ENCODE data around the gene ACTMAP. TPM values are rescaled to one million over a fixed set of nuclear protein-coding genes. Genes with fewer than 3 reads are reported as not detected.
A peak's percentile ranks its signal among the peaks of the same experiment; 100 is the strongest.

ACTMAP gene
- total and polyA plus RNA-seq, 2 of the 13 experiments (the other 11 are each of a cell fraction or from before 2014, with no cell fraction given) = 2.2 to 7.9 TPM

GRCh38 chr19:40759352-40759751, 9.1 kb upstream of the ACTMAP start:
- in situ Hi-C loops (cut with HindIII; ENCODE audit: extremely low pct_ligation_motif_present, low pct_unique_long_range_greater_than_20kb) (no loop called here), intact Hi-C loops (cut with micrococcal nuclease; ENCODE audit: unreplicated experiment) (no loop called here)
- no peak for FAIRE-seq
- ChIA-PET POLR2A (interaction anchor here (1.7 kb wide), 1 partner anchor 39 kb away, joined by 4 read pairs; no protein-coding TSS in a partner anchor), CTCF (ENCODE audit: low intra/inter-chr PET ratio, low total read pairs) (no interaction called here)
- Histone ChIP-seq H3K4me2 (ENCODE audit: low read depth, low read length) (no peak overlapping the region), H2AFZ (ENCODE audit: low read length) (no peak overlapping the region), H3K4me1 (ENCODE audit: insufficient read depth, low read length) (peaks cover 30% of the 10 kb centered on the region), H3K79me2 (ENCODE audit: insufficient read depth, low read length) (peaks cover 36% of the 10 kb centered on the region), H3K4me3 (replicated peaks in 1 of 3; ENCODE audit: insufficient read depth in 1 of 3, low read depth in 2 of 3, low read length in 3 of 3) (no peak overlapping the region), H3K27ac (ENCODE audit: extremely low read length, insufficient read depth, low read length) (no peak overlapping the region), H4K20me1 (ENCODE audit: insufficient read depth, low read length) (peaks cover 31% of the 10 kb centered on the region), H3K9ac (ENCODE audit: insufficient read depth, low read depth, low read length) (no peak overlapping the region), H3K9me3 (ENCODE audit: low read length) (no peaks in the 10 kb centered on the region), H3K27me3 (ENCODE audit: control insufficient read depth in 1 of 2, insufficient read depth in 2 of 2, low read length in 2 of 2) (no peaks in the 10 kb centered on the region), H3K36me3 (replicated peaks in 1 of 2; ENCODE audit: control insufficient read depth in 1 of 2, insufficient read depth in 2 of 2, low read length in 2 of 2) (peaks cover 40 to 82% of the 10 kb centered on the region in 2 experiments)
- TF ChIP-seq ZNF260 (CRISPR knock-in tag; IDR thresholded peaks at IDR 0.05; ENCODE audit: borderline replicate concordance, low read depth) (no peak), PLRG1 (conservative IDR thresholded peaks at IDR 0.05) (no peak), AGO2 (optimal IDR thresholded peaks at IDR 0.05; ENCODE audit: low read depth, low read length) (peak; percentile 54), RBFOX2 (IDR thresholded peaks at IDR 0.05; ENCODE audit: low read depth, low read length) (peak; percentile 47)
- 96% methylated on average over 10 of the region's 13 CpGs for WGBS (ENCODE audit: low lambda C conversion rate)
- DNase-seq (ENCODE audit: low spot score) = no peak
- BruUV-seq (replicated peaks) = no TSS peak
- ATAC-seq = no peak

GRCh38 chr19:40758491-40758890, 8.2 kb upstream of the ACTMAP start:
- Histone ChIP-seq H2AFZ (ENCODE audit: low read length) (no peak overlapping the region), H3K9ac (ENCODE audit: insufficient read depth, low read depth, low read length) (no peak overlapping the region), H4K20me1 (ENCODE audit: insufficient read depth, low read length) (peaks cover 35% of the 10 kb centered on the region), H3K4me2 (ENCODE audit: low read depth, low read length) (no peak overlapping the region), H3K9me3 (ENCODE audit: low read length) (no peaks in the 10 kb centered on the region), H3K36me3 (replicated peaks in 1 of 2; ENCODE audit: control insufficient read depth in 1 of 2, insufficient read depth in 2 of 2, low read length in 2 of 2) (peaks cover 34 to 74% of the 10 kb centered on the region in 2 experiments), H3K4me3 (replicated peaks in 1 of 3; ENCODE audit: insufficient read depth in 1 of 3, low read depth in 2 of 3, low read length in 3 of 3) (no peak overlapping the region), H3K27me3 (ENCODE audit: control insufficient read depth in 1 of 2, insufficient read depth in 2 of 2, low read length in 2 of 2) (no peaks in the 10 kb centered on the region), H3K4me1 (ENCODE audit: insufficient read depth, low read length) (peaks cover 38% of the 10 kb centered on the region), H3K79me2 (ENCODE audit: insufficient read depth, low read length) (peaks cover 40% of the 10 kb centered on the region), H3K27ac (ENCODE audit: extremely low read length, insufficient read depth, low read length) (no peak overlapping the region)
- ChIA-PET POLR2A (interaction anchor here (1.7 to 7.8 kb wide), 2 partner anchors 20 to 40 kb away, joined by 4 to 90 read pairs; partner anchors contain the start of gene RAB4B), CTCF (ENCODE audit: low intra/inter-chr PET ratio, low total read pairs) (no interaction called here)
- DNase-seq (ENCODE audit: low spot score) = no peak
- 100% methylated on average over 3 of the region's 3 CpGs for WGBS (ENCODE audit: low lambda C conversion rate)
- ATAC-seq = no peak
- intact Hi-C loops (cut with micrococcal nuclease; ENCODE audit: unreplicated experiment) = no loop called here
- no peak for FAIRE-seq
- in situ Hi-C loops (cut with HindIII; ENCODE audit: extremely low pct_ligation_motif_present, low pct_unique_long_range_greater_than_20kb) = no loop called here
- no TSS peak for BruUV-seq (replicated peaks)
- no peak for TF ChIP-seq ATRX (CRISPR knock-in tag; IDR thresholded peaks at IDR 0.05; ENCODE audit: borderline replicate concordance)
- no peak for TF ChIP-seq GPN1 (CRISPR knock-in tag; IDR thresholded peaks at IDR 0.05; ENCODE audit: borderline replicate concordance)
- no peak for TF ChIP-seq ZNF790 (CRISPR knock-in tag; IDR thresholded peaks at IDR 0.05; ENCODE audit: borderline replicate concordance)
- TF ChIP-seq HOMEZ (CRISPR knock-in tag; IDR thresholded peaks at IDR 0.05; ENCODE audit: low read depth) = no peak
- TF ChIP-seq U2AF2 (IDR thresholded peaks at IDR 0.05; ENCODE audit: low read depth, low read length) = no peak
- TF ChIP-seq SALL2 (CRISPR knock-in tag; IDR thresholded peaks at IDR 0.05) = no peak
- TF ChIP-seq ZNF841 (CRISPR knock-in tag; IDR thresholded peaks at IDR 0.05; ENCODE audit: borderline replicate concordance) = no peak
- no peak for TF ChIP-seq FOXK1 (CRISPR knock-in tag; IDR thresholded peaks at IDR 0.05; ENCODE audit: borderline replicate concordance, low read depth)
- TF ChIP-seq RAD51 (IDR thresholded peaks at IDR 0.05; ENCODE audit: borderline replicate concordance) = no peak
- TF ChIP-seq HNF1B (CRISPR knock-in tag; IDR thresholded peaks at IDR 0.05) = no peak
- TF ChIP-seq GLMP (CRISPR knock-in tag; IDR thresholded peaks at IDR 0.05; ENCODE audit: borderline replicate concordance) = no peak
- TF ChIP-seq NCOR1 (IDR thresholded peaks at IDR 0.05; ENCODE audit: borderline replicate concordance, low read length) = no peak
